Progenitor cell of endocrine pancreas (in vitro differentiated cells): ENCODE data around the gene MEIS2. TPM values are rescaled to one million over a fixed set of nuclear protein-coding genes. Genes with fewer than 3 reads are reported as not detected.

ENCODE experiments used
- DNase-seq: peaks from one replicate; pipeline ENCODE4 v3.0.0; 2021; ENCODE audit warnings: low spot score; ENCODE audit not compliant: unreplicated experiment
- H3K27ac Mint-ChIP-seq: 2 replicates; pipeline ENCODE4 v1.8.0; 2021; ENCODE audit warnings: mild to moderate bottlenecking, moderate library complexity, mixed read lengths
- H3K27me3 Mint-ChIP-seq: 2 replicates; pipeline ENCODE4 v1.8.0; 2021; ENCODE audit warnings: mixed read lengths
- H3K36me3 Mint-ChIP-seq: 2 replicates; pipeline ENCODE4 v1.8.0; 2022; ENCODE audit warnings: mixed read lengths; ENCODE audit not compliant: insufficient read depth
- H3K4me1 Mint-ChIP-seq: 2 replicates; pipeline ENCODE4 v1.8.0; 2021; ENCODE audit warnings: low read depth, mixed read lengths
- H3K4me3 Mint-ChIP-seq: 2 replicates; pipeline ENCODE4 v1.8.0; 2021; ENCODE audit warnings: low read depth, mild to moderate bottlenecking, moderate library complexity, mixed read lengths
- H3K9me3 Mint-ChIP-seq: 2 replicates; pipeline ENCODE4 v1.8.0; 2021; ENCODE audit warnings: low read depth, mixed read lengths
- total RNA-seq: library from RNA; stranded (reverse); gene quantifications from 2 replicates; pipeline ENCODE4 v1.2.1, GENCODE V29; 2021
- TF ChIP-seq, protein P1 (sequence below): fragments of 200-600 bp; sonication (generic); IDR thresholded peaks from one replicate; pipeline ENCODE4 v1.5.0; 2021; ENCODE audit warnings: antibody characterized with exemption, mild to moderate bottlenecking; ENCODE audit not compliant: unreplicated experiment

Gene MEIS2
- total RNA-seq, 1 donor from 2014 or later: 133 TPM

DNA sequence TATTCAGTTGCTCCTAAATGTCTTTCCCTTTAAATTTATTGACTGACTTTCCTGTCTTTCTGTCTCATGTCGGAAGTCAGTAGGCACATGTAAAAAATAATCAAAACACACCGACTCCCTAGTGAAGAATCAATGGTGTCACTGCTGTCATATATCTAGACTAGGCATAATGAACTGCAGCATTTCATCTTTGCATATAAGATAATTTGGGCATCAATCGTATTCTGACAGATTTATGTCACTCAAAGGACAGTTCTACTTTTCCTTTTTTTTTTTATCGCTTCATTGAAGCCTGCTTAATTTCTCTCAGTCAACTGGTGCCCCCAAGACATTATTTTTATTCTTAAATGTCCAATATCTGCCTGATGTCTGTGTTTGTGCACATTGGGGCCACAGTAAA, 206.3 kb downstream of the MEIS2 start:
- Mint-ChIP-seq H3K27me3 (no peaks in the 10 kb centered on the region), H3K9me3 (no peaks in the 10 kb centered on the region), H3K4me3 (no peak overlapping the region), H3K4me1 (peaks cover 62% of the 10 kb centered on the region), H3K36me3 (peaks cover 29% of the 10 kb centered on the region), H3K27ac (no peak overlapping the region)
- TF ChIP-seq, protein P1, sequence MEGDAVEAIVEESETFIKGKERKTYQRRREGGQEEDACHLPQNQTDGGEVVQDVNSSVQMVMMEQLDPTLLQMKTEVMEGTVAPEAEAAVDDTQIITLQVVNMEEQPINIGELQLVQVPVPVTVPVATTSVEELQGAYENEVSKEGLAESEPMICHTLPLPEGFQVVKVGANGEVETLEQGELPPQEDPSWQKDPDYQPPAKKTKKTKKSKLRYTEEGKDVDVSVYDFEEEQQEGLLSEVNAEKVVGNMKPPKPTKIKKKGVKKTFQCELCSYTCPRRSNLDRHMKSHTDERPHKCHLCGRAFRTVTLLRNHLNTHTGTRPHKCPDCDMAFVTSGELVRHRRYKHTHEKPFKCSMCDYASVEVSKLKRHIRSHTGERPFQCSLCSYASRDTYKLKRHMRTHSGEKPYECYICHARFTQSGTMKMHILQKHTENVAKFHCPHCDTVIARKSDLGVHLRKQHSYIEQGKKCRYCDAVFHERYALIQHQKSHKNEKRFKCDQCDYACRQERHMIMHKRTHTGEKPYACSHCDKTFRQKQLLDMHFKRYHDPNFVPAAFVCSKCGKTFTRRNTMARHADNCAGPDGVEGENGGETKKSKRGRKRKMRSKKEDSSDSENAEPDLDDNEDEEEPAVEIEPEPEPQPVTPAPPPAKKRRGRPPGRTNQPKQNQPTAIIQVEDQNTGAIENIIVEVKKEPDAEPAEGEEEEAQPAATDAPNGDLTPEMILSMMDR: no peak
- no peak for DNase-seq

DNA sequence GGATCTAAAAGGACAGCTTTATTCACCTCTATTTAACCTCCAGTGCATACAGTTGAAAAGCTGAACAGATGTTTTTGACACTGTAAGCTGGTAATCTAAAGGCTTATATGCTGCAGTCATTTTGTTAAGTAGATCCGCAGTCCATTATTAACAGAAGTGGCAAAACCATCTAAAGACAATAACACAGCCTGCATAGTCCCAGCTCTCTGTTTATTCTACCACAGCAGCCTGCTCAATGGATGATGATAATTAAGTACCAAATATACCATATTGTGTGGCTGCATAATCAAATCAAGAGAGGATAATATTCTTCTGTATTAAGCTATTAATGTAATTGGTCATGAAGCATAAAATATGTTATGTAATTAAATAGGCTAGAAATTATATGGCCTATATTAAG, 207.1 kb downstream of the MEIS2 start:
- H3K27ac Mint-ChIP-seq: no peak overlapping the region
- H3K36me3 Mint-ChIP-seq: peaks cover 29% of the 10 kb centered on the region
- H3K27me3 Mint-ChIP-seq: no peaks in the 10 kb centered on the region
- no peak overlapping the region for H3K4me3 Mint-ChIP-seq
- peaks cover 59% of the 10 kb centered on the region for H3K4me1 Mint-ChIP-seq
- no peak for DNase-seq
- H3K9me3 Mint-ChIP-seq: no peaks in the 10 kb centered on the region
- TF ChIP-seq, protein P1: no peak

- H3K27me3 Mint-ChIP-seq: no peaks in the 10 kb centered on the region
- peak overlapping the region; percentile 69 for H3K4me3 Mint-ChIP-seq
- TF ChIP-seq, protein P1: no peak
- no peak for DNase-seq
- peaks cover 15% of the 10 kb centered on the region for H3K36me3 Mint-ChIP-seq
- H3K4me1 Mint-ChIP-seq: peaks cover 59% of the 10 kb centered on the region
- no peaks in the 10 kb centered on the region for H3K9me3 Mint-ChIP-seq
- H3K27ac Mint-ChIP-seq: peak overlapping the region; percentile 98
These were observed 212.0 kb downstream of the MEIS2 start for GRCh38 chr15:36888011-36888992.

DNA sequence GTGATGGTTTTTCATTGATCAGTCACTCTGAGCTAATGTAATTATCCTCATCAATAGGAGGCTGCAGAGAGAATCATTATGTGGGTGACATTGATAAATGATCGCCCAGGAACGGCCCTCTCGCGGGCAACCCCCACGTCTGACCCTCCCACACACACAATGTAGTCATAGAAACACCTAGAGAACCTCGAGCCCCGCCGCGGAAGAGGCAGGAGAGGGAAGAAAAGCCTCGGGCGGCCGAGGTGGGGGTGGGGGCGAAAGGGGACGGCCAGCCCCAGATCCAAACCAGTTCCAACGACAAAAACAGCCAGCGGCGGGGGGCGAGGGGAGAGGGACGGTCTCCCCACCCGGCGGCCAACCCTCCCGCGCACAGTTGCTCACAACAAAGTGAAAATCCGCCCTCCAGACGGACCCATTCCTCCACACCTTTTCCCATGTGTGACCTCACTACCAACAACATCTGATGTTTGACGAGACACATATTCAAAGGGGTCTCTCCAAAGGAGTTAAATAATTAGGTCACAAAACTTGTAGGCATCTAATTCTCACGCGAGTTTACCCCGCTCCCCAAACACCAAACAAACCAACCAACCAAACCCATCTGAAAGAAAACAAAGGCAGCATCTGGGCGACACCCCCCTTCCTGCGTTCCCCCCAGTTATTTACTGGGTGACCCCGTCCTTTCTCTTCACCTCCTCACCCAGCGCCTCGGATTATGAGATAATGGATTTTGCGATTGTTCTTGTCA, 213.0 kb downstream of the MEIS2 start:
- TF ChIP-seq, protein P1: no peak
- Mint-ChIP-seq H3K27ac (peak overlapping the region; percentile 98), H3K9me3 (no peaks in the 10 kb centered on the region), H3K4me1 (peaks cover 60% of the 10 kb centered on the region), H3K36me3 (peaks cover 12% of the 10 kb centered on the region), H3K27me3 (no peaks in the 10 kb centered on the region), H3K4me3 (peak overlapping the region; percentile 69)
- peak; percentile 52 for DNase-seq

- Mint-ChIP-seq H3K4me1 (peaks cover 64% of the 10 kb centered on the region), H3K36me3 (peaks cover 6% of the 10 kb centered on the region)
These were observed 213.6 kb downstream of the MEIS2 start for GRCh38 chr15:36886701-36887100.

More at GRCh38 chr15:36886701-36887100, 213.6 kb downstream of the MEIS2 start:
- DNase-seq: no peak
- Mint-ChIP-seq H3K4me3 (peak overlapping the region; percentile 69), H3K9me3 (no peaks in the 10 kb centered on the region), H3K27me3 (peaks cover 3% of the 10 kb centered on the region), H3K27ac (peak overlapping the region; percentile 98)
- TF ChIP-seq, protein P1: no peak
